ENCODE measurements around the gene ASIP. TPM values are rescaled to one million over a fixed set of nuclear protein-coding genes. Genes with fewer than 3 reads are reported as not detected.

Gene ASIP
- total RNA-seq, 1 experiment from 2014 or later: not detected

- H3K27ac Mint-ChIP-seq (ENCODE audit: unreplicated experiment): no peak overlapping the region
- no peak for DNase-seq
- H3K36me3 Mint-ChIP-seq (ENCODE audit: insufficient read depth, unreplicated experiment): peaks cover 28% of the 10 kb centered on the region
- TF ChIP-seq, protein P1, sequence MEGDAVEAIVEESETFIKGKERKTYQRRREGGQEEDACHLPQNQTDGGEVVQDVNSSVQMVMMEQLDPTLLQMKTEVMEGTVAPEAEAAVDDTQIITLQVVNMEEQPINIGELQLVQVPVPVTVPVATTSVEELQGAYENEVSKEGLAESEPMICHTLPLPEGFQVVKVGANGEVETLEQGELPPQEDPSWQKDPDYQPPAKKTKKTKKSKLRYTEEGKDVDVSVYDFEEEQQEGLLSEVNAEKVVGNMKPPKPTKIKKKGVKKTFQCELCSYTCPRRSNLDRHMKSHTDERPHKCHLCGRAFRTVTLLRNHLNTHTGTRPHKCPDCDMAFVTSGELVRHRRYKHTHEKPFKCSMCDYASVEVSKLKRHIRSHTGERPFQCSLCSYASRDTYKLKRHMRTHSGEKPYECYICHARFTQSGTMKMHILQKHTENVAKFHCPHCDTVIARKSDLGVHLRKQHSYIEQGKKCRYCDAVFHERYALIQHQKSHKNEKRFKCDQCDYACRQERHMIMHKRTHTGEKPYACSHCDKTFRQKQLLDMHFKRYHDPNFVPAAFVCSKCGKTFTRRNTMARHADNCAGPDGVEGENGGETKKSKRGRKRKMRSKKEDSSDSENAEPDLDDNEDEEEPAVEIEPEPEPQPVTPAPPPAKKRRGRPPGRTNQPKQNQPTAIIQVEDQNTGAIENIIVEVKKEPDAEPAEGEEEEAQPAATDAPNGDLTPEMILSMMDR (IDR thresholded peaks at IDR 0.05; ENCODE audit: unreplicated experiment): no peak
- H3K4me3 Mint-ChIP-seq (ENCODE audit: low read depth, unreplicated experiment): no peak overlapping the region
- no TSS peak for BruUV-seq (replicated peaks)
- no peaks in the 10 kb centered on the region for H3K4me1 Mint-ChIP-seq (ENCODE audit: low read depth, unreplicated experiment)
- intact Hi-C loops (cut with micrococcal nuclease; ENCODE audit: unreplicated experiment): no loop called here
- CTCF ChIA-PET: interaction anchor here (2.6 kb wide), 1 partner anchor 109 kb away, joined by 10 read pairs; no protein-coding TSS in a partner anchor
- H3K27me3 Mint-ChIP-seq (ENCODE audit: unreplicated experiment): no peaks in the 10 kb centered on the region
- no peaks in the 10 kb centered on the region for H3K9me3 Mint-ChIP-seq (ENCODE audit: low read depth, unreplicated experiment)
These were observed 58.5 kb downstream of the ASIP start for GRCh38 chr20:34299556-34300255.

DNA sequence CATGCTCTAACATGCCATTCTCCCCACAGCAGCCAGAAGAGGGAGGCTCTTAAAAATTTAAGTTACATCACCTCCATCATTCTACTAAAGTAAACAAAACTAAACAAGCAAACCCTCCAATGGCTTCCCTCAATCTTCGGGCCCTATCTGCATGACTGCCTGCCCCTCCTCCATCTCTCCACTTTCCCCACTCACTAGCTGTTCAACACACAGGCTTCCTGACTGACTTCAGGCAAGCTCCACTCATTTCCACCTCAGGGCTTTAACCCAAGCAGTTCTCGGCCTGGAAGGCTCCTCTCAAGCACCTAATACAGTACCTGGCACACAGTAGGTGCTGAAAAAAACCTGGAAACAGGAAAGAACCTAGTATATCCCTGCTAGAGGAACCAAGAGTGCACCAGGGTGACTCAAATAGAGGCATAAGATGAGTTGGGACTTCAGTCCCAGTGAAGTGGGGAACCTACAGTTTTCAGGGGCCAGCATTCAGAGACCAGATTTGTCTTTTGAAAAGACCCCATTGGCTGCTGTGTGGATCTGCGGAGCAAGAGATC is 59.1 kb downstream of the ASIP start:
- peaks cover 28% of the 10 kb centered on the region for H3K36me3 Mint-ChIP-seq (ENCODE audit: insufficient read depth, unreplicated experiment)
- no peak for DNase-seq
- intact Hi-C loops (cut with micrococcal nuclease; ENCODE audit: unreplicated experiment): no loop called here
- H3K27ac Mint-ChIP-seq (ENCODE audit: unreplicated experiment): no peak overlapping the region
- TF ChIP-seq, protein P1 (IDR thresholded peaks at IDR 0.05; ENCODE audit: unreplicated experiment): no peak
- H3K4me1 Mint-ChIP-seq (ENCODE audit: low read depth, unreplicated experiment): no peaks in the 10 kb centered on the region
- H3K4me3 Mint-ChIP-seq (ENCODE audit: low read depth, unreplicated experiment): no peak overlapping the region
- no peaks in the 10 kb centered on the region for H3K27me3 Mint-ChIP-seq (ENCODE audit: unreplicated experiment)
- CTCF ChIA-PET: interaction anchor here (2.6 kb wide), 1 partner anchor 110 kb away, joined by 10 read pairs; no protein-coding TSS in a partner anchor
- BruUV-seq (replicated peaks): no TSS peak
- H3K9me3 Mint-ChIP-seq (ENCODE audit: low read depth, unreplicated experiment): no peaks in the 10 kb centered on the region

GRCh38 chr20:34300809-34301586 is 59.8 kb downstream of the ASIP start:
- TF ChIP-seq, protein P1 (IDR thresholded peaks at IDR 0.05; ENCODE audit: unreplicated experiment): no peak
- no peaks in the 10 kb centered on the region for H3K27me3 Mint-ChIP-seq (ENCODE audit: unreplicated experiment)
- H3K36me3 Mint-ChIP-seq (ENCODE audit: insufficient read depth, unreplicated experiment): peaks cover 22% of the 10 kb centered on the region
- no peaks in the 10 kb centered on the region for H3K4me1 Mint-ChIP-seq (ENCODE audit: low read depth, unreplicated experiment)
- BruUV-seq (replicated peaks): no TSS peak
- peak; percentile 16 for DNase-seq
- CTCF ChIA-PET: interaction anchor here (0.8 to 2.6 kb wide), 3 partner anchors 12 to 1019 kb away, joined by 3 to 10 read pairs (median 5); no protein-coding TSS in a partner anchor
- no peak overlapping the region for H3K27ac Mint-ChIP-seq (ENCODE audit: unreplicated experiment)
- peak overlapping the region; percentile 91 for H3K4me3 Mint-ChIP-seq (ENCODE audit: low read depth, unreplicated experiment)
- intact Hi-C loops (cut with micrococcal nuclease; ENCODE audit: unreplicated experiment): no loop called here
- no peaks in the 10 kb centered on the region for H3K9me3 Mint-ChIP-seq (ENCODE audit: low read depth, unreplicated experiment)

- H3K27ac Mint-ChIP-seq (ENCODE audit: unreplicated experiment): peak overlapping the region; percentile 89
- no TSS peak for BruUV-seq (replicated peaks)
- no peak for DNase-seq
- TF ChIP-seq, protein P1 (IDR thresholded peaks at IDR 0.05; ENCODE audit: unreplicated experiment): no peak
- H3K36me3 Mint-ChIP-seq (ENCODE audit: insufficient read depth, unreplicated experiment): peaks cover 20% of the 10 kb centered on the region
- H3K4me3 Mint-ChIP-seq (ENCODE audit: low read depth, unreplicated experiment): peak overlapping the region; percentile 91
- H3K27me3 Mint-ChIP-seq (ENCODE audit: unreplicated experiment): no peaks in the 10 kb centered on the region
- no peaks in the 10 kb centered on the region for H3K9me3 Mint-ChIP-seq (ENCODE audit: low read depth, unreplicated experiment)
- CTCF ChIA-PET: interaction anchor here (0.8 to 2.6 kb wide), 4 partner anchors 11 to 1020 kb away, joined by 3 to 10 read pairs (median 8); no protein-coding TSS in a partner anchor
- intact Hi-C loops (cut with micrococcal nuclease; ENCODE audit: unreplicated experiment): no loop called here
- H3K4me1 Mint-ChIP-seq (ENCODE audit: low read depth, unreplicated experiment): no peaks in the 10 kb centered on the region
These were observed 60.5 kb downstream of the ASIP start for GRCh38 chr20:34301587-34302311.

All from Calu3 (cell line).